Measurements from ENCODE around the gene KIF5C.

- no peak for TF ChIP-seq CTCF (IDR thresholded peaks at IDR 0.05)
- TF ChIP-seq POLR2AphosphoS5 (IDR thresholded peaks at IDR 0.05; ENCODE audit: low read depth, low read length): no peak
- no peak for TF ChIP-seq REST (IDR thresholded peaks at IDR 0.05; ENCODE audit: insufficient read depth in 1 of 2, low read depth in 2 of 2, low read length in 1 of 2)
Measured at GRCh38 chr2:149023091-149023490, 148.1 kb downstream of the KIF5C start.

All from Panc1 (cell line).